ENCODE results near the gene PHACTR1.

- no peak for TF ChIP-seq CTCF (IDR thresholded peaks at IDR 0.05)
- TF ChIP-seq POLR2AphosphoS5 (IDR thresholded peaks at IDR 0.05; ENCODE audit: insufficient read depth in 1 of 2, low read depth in 1 of 2) = no peak
These were observed 588.2 kb downstream of the PHACTR1 start for GRCh38 chr6:13304580-13305260.
